Right atrium auricular region (tissue), 2 donors: ENCODE results near the gene MAN1C1. TPM values are rescaled to one million over a fixed set of nuclear protein-coding genes. Genes with fewer than 3 reads are reported as not detected.

Experiments
- DNase-seq: peaks from one replicate; pipeline ENCODE4 v3.0.0-alpha.2; 2019; ENCODE audit warnings: low spot score
- H3K27ac ChIP-seq, 2 donors: fragments of 200-600 bp; sonication (generic); 1 replicate in 1 of 2; 2 replicates in 1 of 2; pipeline ENCODE4 v1.5.1; 2016 to 2019
- H3K27me3 ChIP-seq, 2 donors: fragments of 200-600 bp; sonication (generic); one replicate each; pipeline versions ENCODE4 v1.5.1 to v1.6.0; 2017 to 2019
- H3K36me3 ChIP-seq: fragments of 200-600 bp; sonication (generic); one replicate; pipeline ENCODE4 v1.5.1; 2016
- H3K4me1 ChIP-seq, 2 donors: fragments of 200-600 bp; sonication (generic); one replicate each; pipeline versions ENCODE4 v1.5.1 to v1.6.0; 2017 to 2019
- H3K4me3 ChIP-seq, 2 donors: fragments of 200-600 bp; sonication (generic); 1 replicate in 1 of 2; 2 replicates in 1 of 2; pipeline ENCODE4 v1.5.1; 2017 to 2019; ENCODE audit warnings: mild to moderate bottlenecking in 1 of 2, moderate library complexity in 1 of 2
- H3K9me3 ChIP-seq, 2 donors: fragments of 200-600 bp; sonication (generic); one replicate each; pipeline ENCODE4 v1.5.1; 2019
- CTCF ChIP-seq, 2 donors: fragments of 200-600 bp; sonication (generic); IDR thresholded peaks; one replicate each; pipeline ENCODE4 v1.5.1; 2019; ENCODE audit warnings: antibody characterized with exemption in 2 of 2
- total RNA-seq, 2 donors: library from RNA; depleted of rRNA; stranded (reverse); fragments of >200 nt; gene quantifications; one replicate each; pipeline ENCODE4 v1.1.0, GENCODE V29; 2016

MAN1C1 gene
- total RNA-seq, 2 donors from 2014 or later = 9.4 to 13.6 TPM

- TF ChIP-seq CTCF (IDR thresholded peaks at IDR 0.05) = no peak
- DNase-seq = peak; percentile 42
- peaks cover 0 to 35% of the 10 kb centered on the region in 2 donors for H3K4me1 ChIP-seq
- no peaks in the 10 kb centered on the region for H3K9me3 ChIP-seq
- no peak overlapping the region for H3K4me3 ChIP-seq
- H3K36me3 ChIP-seq = no peaks in the 10 kb centered on the region
- H3K27me3 ChIP-seq = no peaks in the 10 kb centered on the region
- H3K27ac ChIP-seq = no peak overlapping the region
Observed at GRCh38 chr1:25647863-25648262, 31.3 kb downstream of the MAN1C1 start.

GRCh38 chr1:25648681-25649440 lies 32.3 kb downstream of the MAN1C1 start:
- Histone ChIP-seq H3K9me3 (no peaks in the 10 kb centered on the region), H3K36me3 (no peaks in the 10 kb centered on the region), H3K4me3 (no peak overlapping the region), H3K27me3 (no peaks in the 10 kb centered on the region), H3K27ac (no peak overlapping the region), H3K4me1 (peaks cover 0 to 40% of the 10 kb centered on the region in 2 donors)
- peak; percentile 42 for DNase-seq
- TF ChIP-seq CTCF (IDR thresholded peaks at IDR 0.05) = no peak

GRCh38 chr1:25649505-25650288 lies 33.1 kb downstream of the MAN1C1 start:
- DNase-seq = peak; percentile 28
- H3K4me3 ChIP-seq = no peak overlapping the region
- TF ChIP-seq CTCF (IDR thresholded peaks at IDR 0.05) = no peak
- H3K27ac ChIP-seq = no peak overlapping the region
- H3K9me3 ChIP-seq = no peaks in the 10 kb centered on the region
- peaks cover 0 to 40% of the 10 kb centered on the region in 2 donors for H3K4me1 ChIP-seq
- no peaks in the 10 kb centered on the region for H3K27me3 ChIP-seq
- H3K36me3 ChIP-seq = no peaks in the 10 kb centered on the region

GRCh38 chr1:25650289-25650576 lies 33.6 kb downstream of the MAN1C1 start:
- Histone ChIP-seq H3K4me3 (no peak overlapping the region), H3K4me1 (peaks cover 0 to 40% of the 10 kb centered on the region in 2 donors), H3K9me3 (no peaks in the 10 kb centered on the region), H3K36me3 (no peaks in the 10 kb centered on the region), H3K27ac (no peak overlapping the region), H3K27me3 (no peaks in the 10 kb centered on the region)
- DNase-seq = no peak
- no peak for TF ChIP-seq CTCF (IDR thresholded peaks at IDR 0.05)

- H3K36me3 ChIP-seq = no peaks in the 10 kb centered on the region
- H3K4me1 ChIP-seq = peaks cover 0 to 43% of the 10 kb centered on the region in 2 donors
- H3K27me3 ChIP-seq = no peaks in the 10 kb centered on the region
- DNase-seq = no peak
- no peaks in the 10 kb centered on the region for H3K9me3 ChIP-seq
- no peak for TF ChIP-seq CTCF (IDR thresholded peaks at IDR 0.05)
- no peak overlapping the region for H3K27ac ChIP-seq
- no peak overlapping the region for H3K4me3 ChIP-seq
Observed at GRCh38 chr1:25651036-25651640, 34.5 kb downstream of the MAN1C1 start.
